GM23248 (cell line): ENCODE measurements around the gene MARK3. TPM values are rescaled to one million over a fixed set of nuclear protein-coding genes. Genes with fewer than 3 reads are reported as not detected.

Experiments used
- DNase-seq: peaks from one replicate; pipeline ENCODE4 v3.0.0-alpha.2; 2015
- H2AFZ ChIP-seq: fragments of 200-600 bp; sonication (generic); 2 replicates; pipeline ENCODE4 v1.6.1; 2016; ENCODE audit warnings: antibody characterized with exemption
- H3F3A ChIP-seq: fragments of 200-600 bp; sonication (generic); 2 replicates; pipeline ENCODE4 v1.6.1; 2016; ENCODE audit warnings: mild to moderate bottlenecking, antibody characterized with exemption, mixed run types; ENCODE audit not compliant: insufficient read depth
- H3K27ac ChIP-seq: fragments of 200-600 bp; sonication (generic); 2 replicates; pipeline ENCODE4 v1.5.1; 2016; ENCODE audit warnings: mild to moderate bottlenecking
- H3K27me3 ChIP-seq: fragments of 200-600 bp; sonication (generic); replicated peaks from 2 replicates; pipeline ENCODE4 v1.6.1; 2016; ENCODE audit warnings: mild to moderate bottlenecking; ENCODE audit not compliant: insufficient read depth
- H3K36me3 ChIP-seq: fragments of 200-600 bp; sonication (generic); 2 replicates; pipeline ENCODE4 v1.6.1; 2016; ENCODE audit warnings: low read depth, mild to moderate bottlenecking
- H3K4me1 ChIP-seq: fragments of 200-600 bp; sonication (generic); 2 replicates; pipeline ENCODE4 v1.6.1; 2016; ENCODE audit warnings: mild to moderate bottlenecking; ENCODE audit not compliant: insufficient read depth
- H3K4me2 ChIP-seq: fragments of 200-600 bp; sonication (generic); one replicate; pipeline ENCODE4 v1.6.1; 2016; ENCODE audit warnings: mild to moderate bottlenecking; ENCODE audit not compliant: unreplicated experiment
- H3K4me3 ChIP-seq: fragments of 200-600 bp; sonication (generic); 2 replicates; pipeline ENCODE4 v1.5.1; 2016; ENCODE audit warnings: mild to moderate bottlenecking
- H3K79me2 ChIP-seq: fragments of 200-600 bp; sonication (generic); 2 replicates; pipeline ENCODE4 v1.6.1; 2016; ENCODE audit warnings: mild to moderate bottlenecking; ENCODE audit not compliant: insufficient read depth
- H3K9ac ChIP-seq: fragments of 200-600 bp; sonication (generic); 2 replicates; pipeline ENCODE4 v1.6.1; 2016; ENCODE audit warnings: mild to moderate bottlenecking
- H3K9me2 ChIP-seq: fragments of 200-600 bp; sonication (generic); 2 replicates; pipeline ENCODE4 v1.6.1; 2016; ENCODE audit warnings: mixed run types, mild to moderate bottlenecking, moderate library complexity; ENCODE audit not compliant: insufficient read depth
- H3K9me3 ChIP-seq: fragments of 200-600 bp; sonication (generic); one replicate; pipeline ENCODE4 v1.6.1; 2017; ENCODE audit warnings: low read depth
- H4K20me1 ChIP-seq: fragments of 200-600 bp; sonication (generic); 2 replicates; pipeline ENCODE4 v1.6.0; 2016; ENCODE audit not compliant: insufficient read depth
- EZH2 ChIP-seq: fragments of 200-600 bp; sonication (generic); IDR thresholded peaks from 2 replicates; pipeline ENCODE4 v1.6.1; 2018; ENCODE audit warnings: antibody characterized with exemption, mild to moderate bottlenecking; ENCODE audit not compliant: insufficient read depth, poor library complexity, severe bottlenecking
- EZH2phosphoT487 ChIP-seq: fragments of 200-600 bp; sonication (generic); IDR thresholded peaks from 2 replicates; pipeline ENCODE4 v1.6.1; 2018; ENCODE audit warnings: antibody characterized with exemption, moderate library complexity, mild to moderate bottlenecking, low read depth; ENCODE audit not compliant: insufficient read depth
- WGBS, 2 experiments: methylation state at CpG; one replicate each; pipeline ENCODE4 v1.1.6; 2015 to 2017; ENCODE audit warnings: low lambda C conversion rate in 2 of 2, low coverage in 1 of 2; ENCODE audit errors: missing lambda C conversion rate in 2 of 2; 5-methylcytosine and 5-hydroxymethylcytosine counted together
- in situ Hi-C: fragments of 300-500 bp; cut with MboI; formaldehyde crosslinking; loops from 2 replicates; pipeline ENCODE4 v1.15.0; 2020
- polyA plus RNA-seq: library from polyadenylated mRNA; unstranded; fragments of >200 nt; fragmentation: Nextera tagmentation; extraction: Ambion mirVana; gene quantifications from 2 replicates; pipeline ENCODE4 v1.2.1, GENCODE V29; 2016
- total RNA-seq: library from RNA; depleted of rRNA; stranded (reverse); fragments of >200 nt; shearing (Covaris generic); gene quantifications from 2 replicates; pipeline ENCODE4 v1.2.3, GENCODE V29; 2014

MARK3 gene
- total and polyA plus RNA-seq, 2 experiments from 2014 or later = 32.9 to 80.6 TPM

GRCh38 chr14:103531421-103532215, 146.4 kb downstream of the MARK3 start:
- Histone ChIP-seq H3K27me3 (no peaks in the 10 kb centered on the region), H3K4me2 (no peak overlapping the region), H3K27ac (no peak overlapping the region), H3K9me2 (no peaks in the 10 kb centered on the region), H3K4me3 (no peak overlapping the region), H2AFZ (no peak overlapping the region), H3K36me3 (no peaks in the 10 kb centered on the region), H4K20me1 (no peaks in the 10 kb centered on the region), H3K4me1 (peaks cover 20% of the 10 kb centered on the region; the same call in 1 of the 2 replicates), H3K9ac (no peak overlapping the region), H3F3A (peaks cover 5% of the 10 kb centered on the region; the same call in 1 of the 2 replicates), H3K79me2 (peaks cover 30% of the 10 kb centered on the region), H3K9me3 (no peaks in the 10 kb centered on the region)
- 92% methylated on average over 9 to 15 of the region's 15 CpGs for WGBS, 2 experiments
- in situ Hi-C loops = no loop called here
- DNase-seq = no peak
- no peak for TF ChIP-seq EZH2
- no peak for TF ChIP-seq EZH2phosphoT487

- H3K4me1 ChIP-seq = peaks cover 15% of the 10 kb centered on the region; the same call in 1 of the 2 replicates
- no peaks in the 10 kb centered on the region for H3K27me3 ChIP-seq
- no peaks in the 10 kb centered on the region for H4K20me1 ChIP-seq
- in situ Hi-C loops = no loop called here
- H3K9me3 ChIP-seq = no peaks in the 10 kb centered on the region
- H3K4me2 ChIP-seq = no peak overlapping the region
- DNase-seq = no peak
- no peaks in the 10 kb centered on the region for H3K36me3 ChIP-seq
- no peaks in the 10 kb centered on the region for H3F3A ChIP-seq
- no peak overlapping the region for H2AFZ ChIP-seq
- no peaks in the 10 kb centered on the region for H3K9me2 ChIP-seq
- no peak overlapping the region for H3K4me3 ChIP-seq
- H3K9ac ChIP-seq = no peak overlapping the region
- H3K79me2 ChIP-seq = peaks cover 30% of the 10 kb centered on the region
- no peak overlapping the region for H3K27ac ChIP-seq
- 90 to 93% methylated on average over 27 to 32 of the region's 32 CpGs for WGBS, 2 experiments
- TF ChIP-seq EZH2 = no peak
- no peak for TF ChIP-seq EZH2phosphoT487
Observed at GRCh38 chr14:103532216-103533136, 147.3 kb downstream of the MARK3 start.

DNA sequence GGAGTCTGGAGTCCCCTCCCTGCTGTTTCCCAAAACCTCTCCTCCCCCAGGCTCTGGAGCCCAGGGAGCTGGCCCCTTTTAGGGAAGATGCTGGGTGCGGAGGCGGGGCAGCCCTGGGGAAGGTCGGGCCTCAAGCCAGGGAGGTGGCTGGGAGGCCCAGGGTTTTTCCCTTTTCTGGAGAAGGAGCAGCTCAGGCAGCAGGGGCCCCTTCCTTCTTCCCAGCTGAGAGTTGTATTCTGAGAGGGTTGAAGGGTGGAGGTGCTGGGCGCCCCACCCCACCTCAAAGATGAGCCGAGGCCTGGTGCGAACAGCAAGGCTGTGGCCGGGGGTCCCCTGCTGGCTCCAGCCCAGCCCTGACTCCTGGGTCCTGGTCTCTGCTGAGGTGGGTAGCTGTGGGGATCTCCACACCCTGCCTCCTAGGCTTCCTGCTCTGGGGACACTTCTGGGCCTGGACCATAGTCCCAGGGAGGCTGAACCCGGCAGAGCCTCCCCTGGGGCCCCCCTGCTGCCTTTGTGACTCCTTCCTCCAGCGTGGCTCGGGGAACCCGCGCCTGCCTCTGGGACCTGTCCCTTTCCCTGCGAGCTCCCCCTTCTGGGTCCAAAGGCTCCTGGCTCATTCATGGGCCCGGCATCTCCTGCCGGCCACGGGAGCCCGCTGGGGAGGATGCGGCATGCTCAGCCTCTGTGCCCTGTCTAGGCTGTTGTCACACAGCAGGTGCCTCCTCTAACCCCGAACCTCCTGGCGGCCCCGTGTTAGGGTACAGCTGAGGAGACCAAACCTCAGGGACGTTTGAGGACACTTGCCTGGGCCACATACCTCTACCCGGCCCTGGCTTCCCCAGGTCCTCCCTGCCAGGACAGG, 148.2 kb downstream of the MARK3 start:
- WGBS, 2 experiments = 87 to 89% methylated on average over 22 to 23 of the region's 23 CpGs
- Histone ChIP-seq H3K36me3 (no peaks in the 10 kb centered on the region), H3K9me3 (no peaks in the 10 kb centered on the region), H4K20me1 (no peaks in the 10 kb centered on the region), H3K4me3 (no peak overlapping the region), H3K9me2 (no peaks in the 10 kb centered on the region), H3K9ac (no peak overlapping the region), H3K4me1 (peaks cover 9% of the 10 kb centered on the region; the same call in 1 of the 2 replicates), H3K4me2 (no peak overlapping the region), H3K27me3 (no peaks in the 10 kb centered on the region), H3F3A (no peaks in the 10 kb centered on the region), H2AFZ (no peak overlapping the region), H3K27ac (no peak overlapping the region), H3K79me2 (peaks cover 30% of the 10 kb centered on the region)
- DNase-seq = no peak
- in situ Hi-C loops = no loop called here
- TF ChIP-seq EZH2phosphoT487 = no peak
- no peak for TF ChIP-seq EZH2
